AG09319 (cell line): ENCODE results near the gene GDF9.

Experiments used
- DNase-seq: peaks from one replicate; pipeline ENCODE4 v3.0.0-alpha.2; 2010; ENCODE audit warnings: low read depth; ENCODE audit errors: extremely low read depth
- TF ChIP-seq, protein P1 (sequence below): IDR thresholded peaks from 2 replicates; pipeline ENCODE4 v1.5.1; 2011; ENCODE audit warnings: low read depth, mild to moderate bottlenecking, inconsistent platforms, low read length, moderate library complexity

GDF9 gene, protein sequence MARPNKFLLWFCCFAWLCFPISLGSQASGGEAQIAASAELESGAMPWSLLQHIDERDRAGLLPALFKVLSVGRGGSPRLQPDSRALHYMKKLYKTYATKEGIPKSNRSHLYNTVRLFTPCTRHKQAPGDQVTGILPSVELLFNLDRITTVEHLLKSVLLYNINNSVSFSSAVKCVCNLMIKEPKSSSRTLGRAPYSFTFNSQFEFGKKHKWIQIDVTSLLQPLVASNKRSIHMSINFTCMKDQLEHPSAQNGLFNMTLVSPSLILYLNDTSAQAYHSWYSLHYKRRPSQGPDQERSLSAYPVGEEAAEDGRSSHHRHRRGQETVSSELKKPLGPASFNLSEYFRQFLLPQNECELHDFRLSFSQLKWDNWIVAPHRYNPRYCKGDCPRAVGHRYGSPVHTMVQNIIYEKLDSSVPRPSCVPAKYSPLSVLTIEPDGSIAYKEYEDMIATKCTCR

DNA sequence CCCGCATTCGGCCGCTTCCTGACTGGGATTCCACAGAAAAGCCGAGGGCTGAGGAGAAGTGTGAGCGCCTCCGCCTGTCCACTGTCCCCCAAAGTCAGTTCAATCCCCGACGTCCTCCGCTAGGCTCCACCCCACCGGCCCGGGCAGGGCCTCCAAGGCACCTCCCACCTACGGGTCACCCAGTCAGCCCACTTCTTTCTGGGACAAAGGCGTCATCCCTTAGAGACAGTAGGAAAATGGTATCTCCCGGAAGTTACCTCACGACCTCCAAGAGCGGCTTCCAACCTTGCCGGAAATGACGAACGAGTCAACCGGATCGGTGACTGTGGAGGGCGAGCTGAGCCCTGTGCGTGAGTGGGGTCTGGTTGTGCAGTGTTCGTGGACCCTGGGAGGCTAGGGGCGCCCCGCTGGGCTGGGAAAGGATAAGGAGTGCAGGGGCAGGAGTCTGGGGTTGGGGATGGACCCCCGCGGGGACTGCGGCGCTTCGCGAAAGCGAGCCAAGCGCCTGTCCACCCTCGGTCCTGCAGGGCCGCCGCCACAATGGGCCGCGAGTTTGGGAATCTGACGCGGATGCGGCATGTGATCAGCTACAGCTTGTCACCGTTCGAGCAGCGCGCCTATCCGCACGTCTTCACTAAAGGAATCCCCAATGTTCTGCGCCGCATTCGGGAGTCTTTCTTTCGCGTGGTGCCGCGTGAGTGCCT is at the start of gene GDF9, which contains the start of gene UQCRQ:
Gene GDF9, minus strand, starts transcription at position 128 of the 704 bp plus-strand sequence. CDS start 1,936 bp downstream, outside the sequence.
Gene UQCRQ, plus strand, starts transcription at position 301 of the 704 bp plus-strand sequence. Its CDS starts 240 bp downstream, at position 541.
- TF ChIP-seq, protein P1, sequence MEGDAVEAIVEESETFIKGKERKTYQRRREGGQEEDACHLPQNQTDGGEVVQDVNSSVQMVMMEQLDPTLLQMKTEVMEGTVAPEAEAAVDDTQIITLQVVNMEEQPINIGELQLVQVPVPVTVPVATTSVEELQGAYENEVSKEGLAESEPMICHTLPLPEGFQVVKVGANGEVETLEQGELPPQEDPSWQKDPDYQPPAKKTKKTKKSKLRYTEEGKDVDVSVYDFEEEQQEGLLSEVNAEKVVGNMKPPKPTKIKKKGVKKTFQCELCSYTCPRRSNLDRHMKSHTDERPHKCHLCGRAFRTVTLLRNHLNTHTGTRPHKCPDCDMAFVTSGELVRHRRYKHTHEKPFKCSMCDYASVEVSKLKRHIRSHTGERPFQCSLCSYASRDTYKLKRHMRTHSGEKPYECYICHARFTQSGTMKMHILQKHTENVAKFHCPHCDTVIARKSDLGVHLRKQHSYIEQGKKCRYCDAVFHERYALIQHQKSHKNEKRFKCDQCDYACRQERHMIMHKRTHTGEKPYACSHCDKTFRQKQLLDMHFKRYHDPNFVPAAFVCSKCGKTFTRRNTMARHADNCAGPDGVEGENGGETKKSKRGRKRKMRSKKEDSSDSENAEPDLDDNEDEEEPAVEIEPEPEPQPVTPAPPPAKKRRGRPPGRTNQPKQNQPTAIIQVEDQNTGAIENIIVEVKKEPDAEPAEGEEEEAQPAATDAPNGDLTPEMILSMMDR = peak; percentile 46
- peak; percentile 99 for DNase-seq

DNA sequence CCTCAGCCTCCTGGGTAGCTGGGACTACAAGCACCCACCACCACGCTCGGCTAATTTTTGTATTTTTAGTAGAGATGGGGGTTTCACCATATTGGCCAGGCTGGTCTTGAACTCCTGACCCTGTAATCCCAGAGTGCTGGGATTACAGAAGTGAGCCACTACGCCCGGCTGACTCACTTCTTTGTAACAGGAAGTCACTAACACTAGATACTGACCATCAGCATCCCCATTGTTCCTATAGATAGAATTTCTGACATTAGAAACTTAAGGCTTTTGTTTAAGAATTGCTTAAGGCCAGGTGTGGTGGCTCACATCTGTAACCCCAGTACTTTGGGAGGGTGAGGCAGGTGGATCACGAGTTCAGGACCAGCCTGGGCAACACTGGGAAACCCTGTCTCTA is 49.4 kb upstream of the GDF9 start:
- TF ChIP-seq, protein P1 = no peak
- no peak for DNase-seq

DNA sequence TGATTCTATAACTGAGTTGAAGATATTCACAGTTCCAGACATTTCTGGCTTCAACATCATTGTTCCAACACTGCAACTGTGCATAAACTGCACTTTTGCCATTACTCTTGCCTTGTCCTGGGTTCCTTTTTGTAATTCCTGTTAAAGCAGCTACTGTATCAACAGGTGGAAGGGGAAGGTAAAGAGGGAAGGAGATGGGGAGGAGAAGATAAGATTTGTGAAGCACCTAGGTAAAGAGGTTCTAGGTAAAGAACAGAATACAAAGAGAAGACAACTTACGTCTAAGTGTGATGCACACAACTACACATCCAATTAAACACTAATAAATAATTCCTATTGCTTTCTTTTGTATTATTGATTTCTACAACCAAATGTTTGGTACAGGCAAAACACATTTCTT is 43.4 kb upstream of the GDF9 start:
- TF ChIP-seq, protein P1 = no peak

DNA sequence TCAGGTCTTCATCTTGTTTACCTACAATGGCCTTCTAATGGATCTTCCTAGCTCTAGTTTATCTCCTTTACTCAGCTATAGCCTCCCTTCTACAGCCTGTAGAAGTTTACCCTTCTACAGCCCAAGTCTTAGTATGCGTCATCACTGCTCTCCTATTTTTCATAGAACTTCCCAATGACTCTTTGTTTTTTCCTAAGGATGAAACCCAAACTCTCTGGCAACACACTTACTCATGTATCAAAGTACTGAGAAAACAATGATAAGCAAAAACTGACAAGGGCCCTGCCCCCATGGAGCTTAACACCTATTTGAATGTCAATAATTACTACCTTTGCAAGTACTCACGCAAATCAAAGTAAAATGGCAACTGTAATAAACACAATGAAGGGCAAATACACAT is 40.9 kb upstream of the GDF9 start:
- TF ChIP-seq, protein P1 = no peak
- no peak for DNase-seq

More for the DNA sequence above, 43.4 kb upstream of the GDF9 start:
- DNase-seq = no peak

DNA sequence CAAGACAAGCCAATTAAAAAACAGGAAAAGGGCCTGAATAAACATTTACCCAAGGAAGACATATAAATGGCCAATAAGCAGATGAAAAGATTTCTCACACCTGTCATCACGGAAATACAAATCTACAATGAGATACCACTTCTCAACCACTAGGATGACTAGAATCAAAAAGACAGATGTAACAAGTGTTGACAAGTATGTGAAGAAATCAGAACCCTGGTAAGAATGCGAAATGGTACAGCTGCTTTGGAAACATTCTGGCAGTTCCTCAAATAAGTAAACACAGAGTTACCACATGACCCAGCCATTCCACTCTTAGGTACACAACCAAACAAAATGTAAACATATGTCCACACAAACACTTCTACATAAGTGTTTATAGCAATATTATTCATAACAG is 39.7 kb upstream of the GDF9 start:
- no peak for DNase-seq

DNA sequence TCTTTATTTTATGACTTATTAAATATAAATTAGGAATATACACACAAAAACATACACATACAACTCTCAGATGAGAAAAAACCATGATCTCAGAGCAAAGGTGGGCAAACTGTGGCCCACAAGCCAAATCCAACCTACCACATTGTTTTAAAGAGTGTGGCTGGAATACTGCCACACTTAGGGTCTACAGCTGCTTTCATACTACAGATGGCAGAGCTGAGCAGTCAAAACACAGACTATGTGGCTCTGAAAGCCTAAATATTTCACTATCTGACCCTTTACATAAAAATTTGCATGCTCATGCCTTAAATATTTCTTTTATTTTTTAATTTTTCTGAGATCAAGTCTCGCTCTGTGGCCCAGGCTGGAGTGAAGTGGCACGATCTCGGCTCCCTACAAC is 35.5 kb upstream of the GDF9 start:
- DNase-seq = no peak
- TF ChIP-seq, protein P1 = no peak

More for the DNA sequence above, 39.7 kb upstream of the GDF9 start:
- TF ChIP-seq, protein P1 = no peak

DNA sequence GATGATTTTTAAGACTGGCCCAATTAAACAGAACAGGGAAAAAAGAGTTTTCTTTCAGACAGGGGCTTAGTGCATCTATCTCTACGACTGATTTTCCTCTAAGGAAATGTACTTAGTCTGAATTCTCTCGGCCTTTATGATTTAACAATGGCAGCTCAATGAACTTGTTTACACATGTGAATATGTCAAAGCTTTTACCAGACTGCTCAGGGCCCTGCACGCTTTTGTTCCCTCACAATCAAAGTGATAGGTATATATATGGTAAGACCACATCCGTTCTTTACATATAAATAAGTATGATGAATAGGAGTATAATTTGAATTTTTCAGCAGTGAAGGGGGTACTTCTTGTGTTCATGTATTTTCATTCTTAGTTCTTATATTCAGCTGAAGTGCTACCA is 34.8 kb upstream of the GDF9 start:
- DNase-seq = no peak
- TF ChIP-seq, protein P1 = no peak
